ENCODE data around the gene CACNA1E. TPM values are rescaled to one million over a fixed set of nuclear protein-coding genes. Genes with fewer than 3 reads are reported as not detected.

The CACNA1E gene
- total and polyA plus RNA-seq, 2 of the 4 experiments (the other 2 are of a cell fraction): not detected

- H4K5ac ChIP-seq (ENCODE audit: low read depth, low read length): no peak overlapping the region
- no peak overlapping the region for H4K91ac ChIP-seq (ENCODE audit: insufficient read depth, low read depth, low read length)
- in situ Hi-C loops (cut with MboI; ENCODE audit: low sequenced_read_pairs): no loop called here
- H2BK120ac ChIP-seq (ENCODE audit: low read depth, low read length): no peak overlapping the region
- no TSS peak for BruUV-seq (replicated peaks)
- H2AFZ ChIP-seq (replicated peaks; ENCODE audit: low read length, poor library complexity): peak overlapping the region; percentile 14
- TF ChIP-seq MXI1 (IDR thresholded peaks at IDR 0.05; ENCODE audit: borderline replicate concordance, low read depth, low read length): no peak
- no peak for TF ChIP-seq BHLHE40 (IDR thresholded peaks at IDR 0.05; ENCODE audit: low read depth, low read length)
- no peak for TF ChIP-seq MAZ (IDR thresholded peaks at IDR 0.05; ENCODE audit: borderline replicate concordance, low read depth, low read length)
- no peak for TF ChIP-seq CEBPB (IDR thresholded peaks at IDR 0.05; ENCODE audit: low read depth, low read length)
- no peak for TF ChIP-seq RFX5 (IDR thresholded peaks at IDR 0.05; ENCODE audit: low read depth, low read length)
- no peak for TF ChIP-seq CTCF (conservative IDR thresholded peaks at IDR 0.05; ENCODE audit: low read depth, low read length)
- no peak for TF ChIP-seq USF2 (IDR thresholded peaks at IDR 0.05; ENCODE audit: low read depth, low read length)
- TF ChIP-seq ELK1 (IDR thresholded peaks at IDR 0.05; ENCODE audit: borderline replicate concordance, low read depth, low read length): no peak
- no peak for TF ChIP-seq FOS (IDR thresholded peaks at IDR 0.05; ENCODE audit: low read depth, low read length)
- TF ChIP-seq CHD1 (IDR thresholded peaks at IDR 0.05; ENCODE audit: low read depth, low read length): no peak
- no peak for TF ChIP-seq NFE2L2 (IDR thresholded peaks at IDR 0.05; ENCODE audit: low read depth, low read length)
- H2AK5ac ChIP-seq (ENCODE audit: low read depth, low read length): no peak overlapping the region
- H2BK15ac ChIP-seq (ENCODE audit: low read depth, low read length): no peak overlapping the region
- H3K9me1 ChIP-seq (ENCODE audit: insufficient read depth, low read length): no peaks in the 10 kb centered on the region
- no peak overlapping the region for H3K18ac ChIP-seq (ENCODE audit: low read depth, low read length)
- H3K27me3 ChIP-seq (ENCODE audit: control insufficient read depth, insufficient read depth, low read length): no peaks in the 10 kb centered on the region
- DNase-seq (no peak), ATAC-seq (ENCODE audit: low read depth) (no peak)
- H3K56ac ChIP-seq (ENCODE audit: extremely low read depth, insufficient read depth, low read length): no peak overlapping the region
- H3K4me1 ChIP-seq (ENCODE audit: control insufficient read depth, insufficient read depth, low read length): no peaks in the 10 kb centered on the region
- H3K9ac ChIP-seq (ENCODE audit: low read depth, low read length): no peak overlapping the region
- no peak overlapping the region for H3K4me2 ChIP-seq (ENCODE audit: low read depth, low read length)
- H2BK20ac ChIP-seq (ENCODE audit: low read depth, low read length): no peak overlapping the region
- ChIA-PET CTCF (no interaction called here), POLR2A (ENCODE audit: unreplicated experiment) (no interaction called here)
- no peak overlapping the region for H2AK9ac ChIP-seq (replicated peaks; ENCODE audit: low read depth, low read length, poor library complexity)
- no peaks in the 10 kb centered on the region for H3K79me1 ChIP-seq (ENCODE audit: low read depth in 1 of 2, low read length in 2 of 2)
- no peak overlapping the region for H3K4ac ChIP-seq (ENCODE audit: low read depth, low read length)
- H3K36me3 ChIP-seq (ENCODE audit: control insufficient read depth, insufficient read depth, low read length): no peaks in the 10 kb centered on the region
- intact Hi-C loops (cut with micrococcal nuclease): no loop called here
- dilution Hi-C loops (cut with HindIII; ENCODE audit: low sequenced_read_pairs, unreplicated experiment): no loop called here
- H4K20me1 ChIP-seq (ENCODE audit: insufficient read depth, low read length): no peaks in the 10 kb centered on the region
- no peak overlapping the region for H3K23ac ChIP-seq (ENCODE audit: low read depth, low read length)
- WGBS, 2 experiments (ENCODE audit: extremely low coverage in 2 of 2, insufficient read length in 1 of 2): no CpG with 5 or more reads among the region's 2 CpGs
- H3K4me3 ChIP-seq (ENCODE audit: insufficient read depth, low read depth, low read length): no peak overlapping the region
- H4K8ac ChIP-seq (ENCODE audit: low read depth in 2 of 2, low read length in 2 of 2): no peak overlapping the region
- H3K27ac ChIP-seq (ENCODE audit: insufficient read depth, low read length): no peak overlapping the region
- H3K14ac ChIP-seq (replicated peaks; ENCODE audit: low read depth, low read length): no peak overlapping the region
- no peaks in the 10 kb centered on the region for H3K9me3 ChIP-seq (ENCODE audit: control insufficient read depth, insufficient read depth, low read length)
- H2BK5ac ChIP-seq (ENCODE audit: low read depth, low read length, poor library complexity, severe bottlenecking): no peak overlapping the region
These were observed 55.5 kb downstream of the CACNA1E start for GRCh38 chr1:181538836-181539235.

Data from IMR-90 (cell line).